ENCODE measurements around the gene MUS81.
"Not testable (repeated sequence)": the region's sequence is repeated elsewhere in the genome, so short reads cannot be mapped to it uniquely, and the experiment has no call there.

Gene MUS81

GRCh38 chr11:65873318-65874156 is 13.3 kb downstream of the MUS81 start:
- DNase-seq = peak; percentile 68

- no peak for DNase-seq
These were observed 19.4 kb downstream of the MUS81 start, which contains the start of gene CTSW for GRCh38 chr11:65879617-65880016. CTSW (plus strand) TSS chr11:65879837; CDS start chr11:65879855, 18 bp downstream.

GRCh38 chr11:65880027-65880426 is 19.8 kb downstream of the MUS81 start:
- DNase-seq = no peak

GRCh38 chr11:65880844-65881421 is 20.7 kb downstream of the MUS81 start:
- DNase-seq = no peak

GRCh38 chr11:65882120-65883057 is 22.2 kb downstream of the MUS81 start:
- DNase-seq = no peak

GRCh38 chr11:65883058-65883761 is 23.0 kb downstream of the MUS81 start:
- DNase-seq = no peak

GRCh38 chr11:65883786-65884715 is 23.8 kb downstream of the MUS81 start:
- no peak for DNase-seq

- DNase-seq = no peak
These were observed 24.5 kb downstream of the MUS81 start for GRCh38 chr11:65884716-65885092.

GRCh38 chr11:65885231-65885630 is 25.0 kb downstream of the MUS81 start:
- no peak for DNase-seq

GRCh38 chr11:65885808-65886536 is 25.7 kb downstream of the MUS81 start:
- DNase-seq = no peak

- DNase-seq = no peak
These were observed 26.8 kb downstream of the MUS81 start for GRCh38 chr11:65886826-65887722.

GRCh38 chr11:65887723-65888162 is 27.5 kb downstream of the MUS81 start:
- no peak for DNase-seq

- DNase-seq = peak; percentile 80
These were observed 28.1 kb downstream of the MUS81 start, which contains the start of gene FIBP for GRCh38 chr11:65888163-65888814. FIBP (minus strand) TSS chr11:65888471; CDS start chr11:65888418, 53 bp downstream.

- peak; percentile 53 for DNase-seq
These were observed 30.3 kb downstream of the MUS81 start, which contains the start of gene CCDC85B for GRCh38 chr11:65890324-65891218. CCDC85B (plus strand) TSS chr11:65890673; CDS start chr11:65890784, 111 bp downstream.

- DNase-seq = no peak
These were observed 31.2 kb downstream of the MUS81 start for GRCh38 chr11:65891219-65892136.

GRCh38 chr11:65892137-65892540 is 31.9 kb downstream of the MUS81 start:
- not testable (repeated sequence) for DNase-seq

All from DMS 273 treated with DMSO at 0.1 percent for 48 hours (cell line).